ENCODE measurements around the gene C2CD2L.
"Not testable (repeated sequence)": the region's sequence is repeated elsewhere in the genome, so short reads cannot be mapped to it uniquely, and the experiment has no call there.

Gene C2CD2L

DNA sequence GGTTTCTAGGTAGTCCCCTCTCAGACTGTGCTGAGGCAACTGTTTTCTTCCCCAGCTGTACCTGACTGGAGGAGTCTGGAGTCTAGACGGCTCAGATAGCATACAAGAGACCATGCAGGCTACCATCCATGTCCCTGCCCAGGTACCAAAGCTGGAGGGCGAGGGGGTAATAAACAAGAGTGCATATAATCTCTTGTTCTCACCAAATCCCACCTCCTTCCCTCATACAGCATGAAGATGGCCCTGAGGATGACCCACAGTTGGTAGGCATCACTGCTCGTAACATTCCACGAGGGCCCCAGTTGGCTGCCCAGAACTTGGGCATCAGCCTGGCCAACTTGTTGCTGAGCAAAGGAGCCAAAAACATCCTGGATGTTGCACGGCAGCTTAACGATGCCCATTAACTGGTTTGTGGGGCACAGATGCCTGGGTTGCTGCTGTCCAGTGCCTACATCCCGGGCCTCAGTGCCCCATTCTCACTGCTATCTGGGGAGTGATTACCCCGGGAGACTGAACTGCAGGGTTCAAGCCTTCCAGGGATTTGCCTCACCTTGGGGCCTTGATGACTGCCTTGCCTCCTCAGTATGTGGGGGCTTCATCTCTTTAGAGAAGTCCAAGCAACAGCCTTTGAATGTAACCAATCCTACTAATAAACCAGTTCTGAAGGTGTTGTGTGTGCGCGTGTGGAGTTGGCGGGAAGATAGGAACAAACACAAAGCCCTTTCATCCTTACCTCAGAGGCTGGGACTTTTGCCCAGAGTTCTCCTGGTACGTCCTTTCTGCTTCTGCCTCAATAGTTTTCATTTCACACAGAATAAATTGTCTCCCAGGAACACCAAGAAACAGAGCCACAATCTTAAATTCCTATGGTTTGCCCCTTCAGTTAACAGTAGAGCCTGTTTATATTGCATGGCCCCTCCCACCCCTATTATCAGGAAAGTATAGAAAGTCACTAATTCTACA, 14.0 kb upstream of the C2CD2L start:
- DNase-seq (ENCODE audit: insufficient read length, low spot score), result no peak
- peak; percentile 26 for FAIRE-seq

DNA sequence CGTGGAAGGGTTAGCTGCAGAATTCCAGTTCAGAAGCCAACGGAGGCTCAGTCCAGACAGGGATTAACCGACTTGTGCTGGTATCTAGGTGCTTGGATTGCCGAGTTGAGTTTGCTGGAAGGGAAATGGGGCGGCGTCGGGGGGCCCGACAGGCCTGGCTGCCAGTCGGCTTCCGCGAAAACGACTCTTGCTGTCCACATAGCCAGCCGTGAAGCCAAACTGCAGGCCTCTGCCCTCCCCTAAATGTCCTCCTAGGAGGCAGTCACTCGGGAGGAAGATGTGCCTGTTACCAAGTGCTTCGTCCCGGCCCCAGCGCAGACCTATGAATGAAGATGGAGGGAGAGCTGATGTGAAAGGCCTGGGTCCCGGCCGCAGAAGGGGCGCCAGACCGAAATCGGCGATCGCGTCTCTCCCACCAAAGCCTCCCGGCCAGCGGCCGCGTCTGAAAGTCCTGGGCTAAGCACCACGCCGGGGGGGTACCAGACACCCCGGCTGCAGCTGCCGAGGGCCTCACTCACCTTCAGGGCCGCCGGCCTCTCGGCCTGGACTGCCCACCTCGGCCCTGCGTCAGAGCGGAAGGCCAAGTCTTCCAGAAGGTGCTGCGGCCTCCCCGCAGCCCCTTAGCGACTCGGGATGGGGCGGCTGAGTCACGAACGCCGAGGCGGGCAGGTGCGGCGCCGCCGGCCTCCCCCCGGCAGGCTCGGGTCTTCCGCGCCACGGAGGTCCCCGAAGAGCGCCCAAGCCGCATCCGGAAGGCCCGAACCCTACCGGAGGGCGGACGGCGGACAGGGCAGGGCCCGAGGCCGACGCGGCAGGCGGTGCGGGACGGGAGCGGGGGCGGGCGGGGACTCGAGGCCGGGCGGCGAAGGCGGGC, 13.0 kb upstream of the C2CD2L start:
- FAIRE-seq (no peak), DNase-seq (ENCODE audit: insufficient read length, low spot score) (no peak)

DNA sequence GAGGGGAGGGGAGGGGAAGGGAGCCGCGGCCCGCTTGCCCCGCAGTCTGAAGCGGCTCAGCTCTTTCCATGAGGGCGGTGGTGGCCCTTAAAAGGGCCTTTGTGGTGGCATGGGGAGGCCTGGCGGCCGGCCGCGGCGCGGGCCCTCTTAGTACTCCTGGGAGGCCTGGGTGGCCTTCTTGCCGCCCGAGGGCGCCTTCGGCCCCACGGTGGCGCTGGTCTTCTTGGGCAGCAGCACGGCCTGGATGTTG, 12.4 kb upstream of the C2CD2L start:
- FAIRE-seq (no peak), DNase-seq (ENCODE audit: insufficient read length, low spot score) (no peak)

DNA sequence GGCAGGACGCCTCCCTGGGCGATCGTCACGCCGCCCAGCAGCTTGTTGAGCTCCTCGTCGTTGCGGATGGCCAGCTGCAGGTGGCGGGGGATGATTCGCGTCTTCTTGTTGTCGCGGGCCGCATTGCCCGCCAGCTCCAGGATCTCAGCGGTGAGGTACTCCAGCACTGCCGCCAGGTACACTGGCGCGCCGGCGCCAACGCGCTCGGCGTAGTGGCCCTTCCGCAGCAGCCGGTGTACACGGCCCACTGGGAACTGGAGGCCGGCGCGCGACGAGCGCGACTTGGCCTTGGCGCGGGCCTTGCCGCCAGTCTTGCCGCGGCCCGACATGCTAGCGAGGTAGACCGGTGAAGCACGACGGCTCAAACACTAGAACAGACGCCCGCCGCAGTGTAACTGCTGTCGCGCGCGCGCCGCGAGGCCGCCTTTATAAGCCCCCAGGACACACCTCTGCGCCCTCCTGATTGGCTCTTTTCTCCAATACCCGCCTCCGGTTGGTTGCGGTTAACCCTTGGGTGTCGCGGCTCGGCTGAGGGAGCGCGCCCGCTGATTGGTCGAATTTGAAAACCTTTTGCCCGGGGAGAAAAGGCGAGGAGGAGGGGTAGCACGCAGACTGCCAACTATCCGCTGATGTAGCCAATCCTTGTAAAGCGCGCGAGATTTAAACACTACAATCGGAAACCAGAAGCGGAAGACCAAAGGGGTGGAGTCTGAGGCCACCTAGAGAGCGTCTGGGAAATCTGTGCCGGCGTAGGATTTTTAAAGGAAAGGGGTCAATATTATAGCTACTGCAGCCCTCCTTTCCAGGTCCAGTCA, 11.9 kb upstream of the C2CD2L start:
- DNase-seq (ENCODE audit: insufficient read length, low spot score) (peak; percentile 98), FAIRE-seq (peak; percentile 95)

- no peak for FAIRE-seq
- no peak for DNase-seq (ENCODE audit: insufficient read length, low spot score)
Measured at GRCh38 chr11:119099711-119100110, 7.4 kb upstream of the C2CD2L start.

- peak; percentile 35 for DNase-seq (ENCODE audit: insufficient read length, low spot score)
- peak; percentile 20 for FAIRE-seq
Measured at GRCh38 chr11:119100246-119100970, 6.7 kb upstream of the C2CD2L start.

DNA sequence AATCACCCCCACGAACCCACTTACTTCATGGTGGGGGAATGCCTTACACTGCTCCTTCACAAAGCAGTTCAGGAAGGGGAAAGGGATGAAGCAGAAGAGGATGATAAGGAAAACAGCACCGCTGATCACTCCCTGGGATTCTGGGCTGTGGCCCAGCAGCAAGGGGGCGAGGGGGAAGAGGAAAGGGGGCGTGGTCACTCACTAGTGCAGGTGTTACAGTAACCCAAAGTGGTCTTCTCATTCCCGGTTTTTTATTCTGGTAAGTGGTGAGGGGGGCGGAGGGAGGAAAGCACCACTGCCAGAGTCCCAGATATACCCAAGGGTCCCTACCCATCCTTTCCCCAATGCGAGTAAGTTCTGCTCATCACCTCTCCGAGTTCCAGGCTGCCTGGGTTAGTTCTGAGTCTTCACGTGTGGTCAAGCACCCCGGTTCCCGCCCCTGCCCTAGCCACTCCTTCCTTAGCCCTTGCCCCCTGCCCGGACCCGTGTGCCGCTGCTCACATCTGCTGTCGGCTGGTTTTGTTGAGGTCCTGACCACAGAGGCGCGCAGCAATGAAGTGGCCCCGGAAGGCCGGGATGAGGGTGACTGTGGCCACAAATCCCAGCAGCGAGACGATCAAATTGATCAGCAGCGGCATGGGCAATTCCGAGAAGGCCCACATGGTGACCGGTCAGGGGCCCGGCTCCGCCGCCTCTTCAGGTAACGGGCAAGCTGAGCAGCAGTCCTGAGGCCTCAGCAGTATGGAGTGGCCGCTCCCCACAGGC, 6.0 kb upstream of the C2CD2L start:
- DNase-seq (ENCODE audit: insufficient read length, low spot score) (no peak), FAIRE-seq (no peak)

GRCh38 chr11:119101759-119102423, 5.3 kb upstream of the C2CD2L start, which contains the start of gene DPAGT1:
DPAGT1 (minus strand) TSS chr11:119101853; CDS start chr11:119101655, 198 bp downstream.
- DNase-seq (ENCODE audit: insufficient read length, low spot score), result peak; percentile 80
- FAIRE-seq, result peak; percentile 73

- DNase-seq (ENCODE audit: insufficient read length, low spot score); FAIRE-seq: not testable (repeated sequence)
Measured at GRCh38 chr11:119103161-119103664, 3.9 kb upstream of the C2CD2L start.

DNA sequence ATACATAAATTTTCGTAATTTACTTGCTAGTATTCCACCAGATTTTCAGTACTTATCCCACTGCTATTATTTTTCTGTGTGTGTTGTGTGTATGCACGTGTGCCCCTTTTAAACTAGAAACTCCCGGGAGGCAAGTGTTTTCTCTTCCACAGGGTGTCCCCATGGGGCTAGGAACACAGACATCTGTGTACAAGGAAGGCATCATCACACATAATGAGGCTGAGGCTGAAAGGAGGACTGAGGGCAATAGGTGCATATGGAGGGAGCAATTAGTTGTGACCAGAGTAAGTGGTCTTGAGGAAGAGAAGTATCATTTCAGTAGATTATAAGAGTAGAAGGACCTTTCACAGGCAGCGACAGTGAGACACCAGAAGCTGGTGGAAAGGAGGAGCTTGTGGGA, 3.4 kb upstream of the C2CD2L start:
- FAIRE-seq, result no peak
- DNase-seq (ENCODE audit: insufficient read length, low spot score), result no peak

- DNase-seq (ENCODE audit: insufficient read length, low spot score) (no peak), FAIRE-seq (no peak)
Measured at GRCh38 chr11:119107538-119108145, 498 bp downstream of the C2CD2L start.

DNA sequence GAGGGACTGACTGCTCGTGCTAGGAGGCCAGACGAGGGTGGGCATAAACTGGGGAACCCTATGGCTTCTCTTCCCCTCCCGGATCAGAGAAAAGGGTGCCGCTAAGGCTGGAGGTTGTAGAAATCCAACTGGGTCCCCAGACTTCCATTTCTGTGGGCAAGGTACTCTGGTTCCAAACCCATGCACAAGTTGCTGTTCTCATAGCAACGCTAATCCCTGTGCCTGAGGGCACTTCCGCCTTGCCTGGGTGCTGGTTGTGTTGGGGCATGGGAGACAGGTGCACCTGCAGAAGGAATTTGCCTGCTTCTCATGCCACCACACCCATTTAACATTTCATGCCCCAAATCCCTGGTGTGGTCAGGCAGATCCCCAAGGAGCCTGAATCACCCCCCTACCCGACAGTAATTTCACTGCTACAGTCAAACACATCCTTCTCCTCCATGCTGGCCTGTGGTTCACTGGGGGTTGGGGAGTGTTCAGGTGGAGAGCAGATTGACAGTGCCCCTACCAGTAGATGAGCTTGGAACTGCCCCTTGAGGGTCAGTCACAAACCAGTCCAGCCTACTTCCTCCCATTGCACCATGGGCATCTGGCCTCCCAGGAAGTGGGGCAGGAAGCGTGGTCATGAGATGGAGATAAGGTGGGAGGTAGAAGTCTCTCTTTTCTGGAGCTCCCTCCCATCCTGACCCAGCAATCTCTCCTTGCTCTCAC, 1.2 kb downstream of the C2CD2L start:
- FAIRE-seq, result peak; percentile 79

DNA sequence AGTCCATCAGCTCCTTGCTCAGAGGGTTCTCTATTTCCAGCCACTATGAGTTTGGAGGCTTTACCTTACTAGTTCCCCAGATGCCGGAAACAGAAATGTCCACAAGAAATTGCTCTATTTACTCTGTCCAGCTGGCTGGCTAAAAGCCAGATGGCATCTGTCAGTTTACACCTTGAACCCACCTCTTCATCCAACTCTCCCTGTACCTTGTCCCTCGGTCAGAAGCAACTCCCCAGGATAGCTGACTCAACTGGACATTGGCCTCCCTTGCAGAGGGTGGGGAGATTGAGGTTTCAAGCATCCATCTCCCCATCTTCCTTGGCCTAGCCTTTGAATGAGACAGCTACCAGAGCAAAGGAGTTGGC, 1.7 kb downstream of the C2CD2L start:
- no peak for DNase-seq (ENCODE audit: insufficient read length, low spot score)
- no peak for FAIRE-seq

More for the DNA sequence above, 1.2 kb downstream of the C2CD2L start:
- DNase-seq (ENCODE audit: insufficient read length, low spot score), result peak; percentile 45

GRCh38 chr11:119109843-119110242, 2.7 kb downstream of the C2CD2L start:
- FAIRE-seq (no peak), DNase-seq (ENCODE audit: insufficient read length, low spot score) (no peak)

DNA sequence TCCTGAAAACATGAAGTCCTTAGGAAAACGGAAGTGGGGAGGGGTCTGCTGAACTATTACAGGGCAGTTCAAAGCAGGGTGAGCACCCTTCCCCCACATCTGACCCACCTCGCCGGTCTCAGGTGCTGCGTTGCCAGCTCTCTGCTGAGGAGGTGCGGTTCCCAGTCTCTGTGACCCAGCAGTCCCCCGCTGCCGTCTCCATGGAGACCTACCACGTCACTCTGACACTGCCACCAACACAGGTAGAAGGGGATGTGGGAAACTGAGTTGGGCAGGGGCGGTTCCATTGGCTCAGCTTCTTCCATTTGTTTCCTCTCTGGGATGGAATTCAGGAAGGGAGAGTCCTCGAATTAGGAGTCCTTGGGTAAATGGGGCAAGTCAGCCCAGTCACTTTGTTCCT, 3.3 kb downstream of the C2CD2L start:
- FAIRE-seq, result no peak

GRCh38 chr11:119111361-119111925, 4.3 kb downstream of the C2CD2L start:
- DNase-seq (ENCODE audit: insufficient read length, low spot score) (no peak), FAIRE-seq (no peak)

More for the DNA sequence above, 3.3 kb downstream of the C2CD2L start:
- DNase-seq (ENCODE audit: insufficient read length, low spot score), result no peak

- no peak for DNase-seq (ENCODE audit: insufficient read length, low spot score)
- FAIRE-seq, result no peak
Measured at GRCh38 chr11:119112314-119113020, 5.3 kb downstream of the C2CD2L start.

Measured in HTR-8/SVneo (cell line).